Effector CD8-positive, alpha-beta T cell (primary cell): ENCODE results near the gene PUM2.
"Not testable (repeated sequence)": the region's sequence is repeated elsewhere in the genome, so short reads cannot be mapped to it uniquely, and the experiment has no call there.

ENCODE experiments used
- DNase-seq: peaks from one replicate; lab custom pipeline; 2025; lab: John Stamatoyannopoulos, UW

PUM2 gene

GRCh38 chr2:20369366-20369765, 18.7 kb upstream of the PUM2 start:
- no peak for DNase-seq

DNA sequence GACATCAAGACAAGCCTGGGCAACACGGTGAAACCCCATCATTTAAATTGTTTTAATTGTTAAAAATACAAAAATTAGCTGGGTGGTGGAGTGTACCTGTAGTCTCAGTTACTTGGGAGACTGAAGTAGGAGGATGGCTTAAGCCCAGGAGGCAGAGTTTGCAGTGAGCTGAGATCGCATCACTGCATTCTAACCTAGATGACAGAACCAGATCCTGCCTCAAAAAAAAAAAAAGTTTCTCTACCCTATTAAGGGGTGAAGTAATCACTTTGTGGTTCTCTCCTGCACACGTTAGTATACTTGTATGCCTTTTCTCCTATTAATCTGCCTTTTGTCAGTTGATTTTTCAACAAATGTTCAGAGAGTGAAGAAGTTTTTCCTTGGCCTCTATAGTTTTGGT, 18.1 kb upstream of the PUM2 start:
- no peak for DNase-seq

- DNase-seq, result not testable (repeated sequence)
These were observed 17.3 kb upstream of the PUM2 start for GRCh38 chr2:20367929-20368328.

DNA sequence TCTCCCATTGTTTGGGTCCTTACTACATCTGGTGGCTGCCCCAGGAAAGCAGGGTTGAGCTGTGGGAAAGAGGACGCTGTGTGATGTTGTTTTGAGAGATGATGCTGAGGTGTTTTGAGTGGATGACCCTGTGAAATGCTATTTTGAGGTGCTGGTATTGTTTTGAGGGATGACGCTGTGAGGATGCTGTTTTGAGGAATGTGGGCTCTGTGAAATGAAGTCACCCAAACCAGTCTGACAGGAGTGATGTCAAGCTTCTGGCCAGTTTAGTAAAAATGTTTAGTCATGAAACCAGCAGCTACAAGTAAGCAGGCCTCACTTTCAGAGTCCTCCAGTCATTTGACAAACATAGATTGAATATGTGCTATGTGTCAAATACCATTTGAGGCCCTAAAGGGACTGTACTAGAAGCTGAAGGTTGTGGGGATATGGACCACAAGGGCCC, 16.1 kb upstream of the PUM2 start:
- no peak for DNase-seq

GRCh38 chr2:20365249-20365817, 14.7 kb upstream of the PUM2 start:
- DNase-seq, result no peak

DNA sequence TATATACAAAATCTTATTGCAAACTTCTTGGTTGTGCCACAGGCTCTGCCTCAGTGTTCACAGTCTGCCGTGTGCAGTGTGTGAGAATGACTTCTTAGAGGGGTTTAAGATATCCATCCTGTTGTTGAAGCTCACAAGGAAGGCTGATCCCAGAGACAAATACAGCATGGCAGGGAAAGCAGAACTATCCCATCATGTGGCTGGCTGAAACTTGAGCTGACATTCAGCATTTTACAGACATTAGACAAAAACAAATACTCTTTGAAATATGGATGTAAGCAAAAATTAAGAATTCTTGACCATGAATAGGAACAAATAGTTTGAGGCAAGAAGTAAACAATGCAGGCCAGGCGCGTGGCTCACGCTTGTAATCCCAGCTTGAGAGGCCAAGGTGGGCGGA, 12.9 kb upstream of the PUM2 start:
- no peak for DNase-seq

- DNase-seq, result no peak
These were observed 12.2 kb upstream of the PUM2 start for GRCh38 chr2:20362701-20363435.

- no peak for DNase-seq
These were observed 11.2 kb upstream of the PUM2 start for GRCh38 chr2:20361893-20362292.

GRCh38 chr2:20359096-20359495, 8.5 kb upstream of the PUM2 start:
- no peak for DNase-seq

DNA sequence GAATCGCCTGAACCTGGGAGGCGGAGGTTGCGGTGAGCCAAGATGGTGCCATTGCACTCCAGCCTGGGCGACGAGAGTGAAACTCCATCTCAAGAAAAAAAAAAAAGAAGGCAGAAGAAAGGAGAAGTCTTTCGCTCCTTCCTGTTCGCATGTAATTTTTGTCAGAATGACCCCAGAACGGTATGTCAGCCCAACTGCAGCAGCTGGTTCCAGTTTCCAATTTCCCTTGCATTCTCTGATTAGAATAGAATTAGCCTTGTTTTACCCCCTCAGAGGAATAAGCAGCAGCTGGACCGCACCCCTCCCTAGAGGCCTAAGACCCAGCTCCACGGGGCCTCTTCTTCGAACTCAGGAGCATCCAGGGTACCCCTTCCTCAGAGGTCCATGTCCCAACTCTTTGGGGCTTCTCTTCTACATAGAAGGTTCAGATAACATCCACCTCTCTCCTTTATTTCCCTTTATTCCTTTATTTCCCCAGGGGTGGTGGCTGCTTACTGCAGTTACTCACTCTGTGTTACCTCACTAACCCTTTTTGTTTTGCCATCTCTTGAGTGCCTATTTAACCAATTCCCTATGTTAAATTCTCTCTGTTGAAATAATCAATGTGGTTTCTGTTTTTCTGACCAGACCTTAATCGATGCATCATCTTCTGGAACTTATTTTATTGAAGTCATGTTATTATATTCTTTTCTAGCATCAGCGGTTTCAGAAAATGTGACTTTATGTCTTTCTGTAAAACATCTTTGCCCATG, 7.2 kb upstream of the PUM2 start:
- DNase-seq, result no peak

DNA sequence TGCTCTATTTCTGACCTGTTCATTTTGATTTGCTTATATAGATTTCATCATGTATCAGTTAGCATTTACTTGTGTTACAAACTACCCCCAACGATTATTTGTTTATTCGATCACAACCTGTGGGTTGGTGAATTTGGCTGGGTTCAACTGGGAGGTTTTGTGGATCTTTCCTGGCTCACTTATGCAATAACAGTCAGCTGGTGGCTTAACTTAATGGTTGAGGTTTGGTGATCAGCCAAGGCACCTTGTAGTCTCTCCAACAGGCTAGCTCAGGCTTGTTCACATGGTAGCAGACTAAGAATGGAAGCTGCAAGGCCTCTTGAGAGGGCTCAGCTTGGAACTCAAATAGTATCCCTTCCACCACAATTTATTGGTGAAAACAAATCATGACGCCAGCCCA, 5.4 kb upstream of the PUM2 start:
- no peak for DNase-seq

GRCh38 chr2:20355131-20355530, 4.5 kb upstream of the PUM2 start:
- no peak for DNase-seq

GRCh38 chr2:20353241-20353992, 2.8 kb upstream of the PUM2 start:
- no peak for DNase-seq

DNA sequence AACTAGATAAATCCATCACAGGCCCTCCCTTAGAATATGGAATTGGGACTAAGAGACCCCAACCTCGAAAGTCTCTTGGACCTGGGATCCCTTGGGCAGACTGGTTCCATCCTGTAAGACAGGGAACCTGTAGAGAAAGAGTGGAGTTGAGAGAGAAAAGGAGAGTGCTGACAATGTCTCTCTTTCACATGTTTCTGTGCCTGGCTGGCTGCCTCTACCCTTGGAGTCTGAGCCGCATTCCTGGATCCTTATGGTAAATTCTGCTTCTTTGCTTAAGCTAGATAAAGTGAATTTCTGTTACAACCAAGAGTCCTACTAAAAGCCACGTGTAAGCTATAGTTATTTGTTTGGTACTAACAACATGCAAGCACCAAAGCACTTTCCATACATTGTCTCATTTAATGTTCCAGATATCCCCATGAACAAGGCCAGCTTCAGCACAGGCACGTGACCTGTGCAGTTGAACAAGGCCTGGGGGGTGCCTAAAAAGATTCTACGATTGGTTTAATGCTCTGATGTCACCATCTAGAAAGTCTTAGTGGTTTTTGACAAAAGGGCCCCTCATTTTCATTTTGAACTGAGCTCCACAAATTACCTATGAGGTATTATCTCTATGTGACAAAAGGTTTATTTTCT, 2.1 kb upstream of the PUM2 start:
- DNase-seq, result no peak

DNA sequence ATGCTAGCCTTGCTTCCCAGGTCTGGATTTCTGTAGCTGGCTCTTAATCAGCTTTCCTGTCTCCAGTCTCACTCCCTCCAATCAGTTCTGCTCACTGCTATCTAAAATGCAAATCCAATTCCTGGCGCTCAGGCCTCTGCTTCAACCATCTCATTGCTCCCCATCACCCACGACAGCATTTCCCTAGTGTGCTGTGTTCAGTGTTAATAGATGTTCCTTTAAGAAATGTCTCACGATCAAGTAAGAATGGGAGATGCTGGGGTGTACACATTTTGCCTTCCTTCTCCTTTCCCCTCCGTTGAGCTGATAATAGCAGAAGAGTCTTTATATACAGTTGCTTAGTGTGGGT, 1.6 kb upstream of the PUM2 start:
- DNase-seq, result no peak

- no peak for DNase-seq
These were observed 1.0 kb upstream of the PUM2 start for GRCh38 chr2:20351555-20352229.

DNA sequence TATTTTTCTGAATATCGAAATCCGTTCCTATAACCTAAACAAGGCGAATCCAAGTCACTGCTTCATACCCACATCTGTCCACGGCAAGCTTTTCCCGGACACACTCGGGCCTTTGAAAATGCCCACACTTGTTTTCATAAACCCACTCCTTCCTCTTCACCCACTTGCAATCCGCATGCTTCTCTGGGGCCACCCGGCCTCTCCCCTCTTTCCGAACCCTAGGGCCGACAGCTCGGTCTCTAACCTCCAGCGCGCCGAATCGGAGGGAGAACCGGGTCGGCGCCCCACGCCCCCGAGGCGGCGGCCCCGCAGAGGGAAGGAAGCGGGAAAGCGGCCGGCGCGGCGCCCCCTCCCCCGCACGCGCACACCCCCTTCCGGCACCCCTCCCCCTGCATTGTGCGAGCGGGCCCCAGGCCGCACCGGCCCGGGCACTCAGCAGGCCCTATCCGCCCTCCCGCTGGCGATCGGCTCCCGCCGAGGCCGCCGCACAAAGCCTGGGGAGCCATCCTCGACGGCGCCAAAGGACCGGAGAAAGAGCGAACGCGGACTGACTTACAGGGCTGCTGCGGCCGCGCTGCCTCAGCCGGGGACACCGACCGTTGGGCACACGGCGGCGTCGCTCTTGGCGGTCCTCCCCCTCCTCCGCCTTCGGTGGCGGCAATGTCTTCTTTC, 467 bp downstream of the PUM2 start:
- peak; percentile 39 for DNase-seq

DNA sequence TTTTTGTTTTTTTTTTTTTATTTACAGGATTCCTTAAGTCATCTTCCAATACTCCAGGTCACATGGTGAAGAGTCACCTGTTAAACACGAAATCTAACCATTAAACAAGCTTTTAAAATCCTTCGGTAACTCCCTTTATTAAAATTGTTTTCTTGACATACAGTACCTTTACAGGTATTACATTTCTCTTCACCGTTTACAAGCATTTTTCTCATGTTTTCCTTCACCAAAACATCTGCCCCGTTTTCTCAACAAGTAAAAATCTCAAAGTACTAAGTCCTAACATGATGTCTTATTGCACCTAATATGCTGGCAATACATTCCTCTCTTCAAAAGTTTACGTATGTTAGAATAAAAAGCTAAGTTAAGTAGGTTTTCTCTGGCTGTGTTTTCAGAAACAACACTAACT, 1.1 kb downstream of the PUM2 start:
- no peak for DNase-seq

DNA sequence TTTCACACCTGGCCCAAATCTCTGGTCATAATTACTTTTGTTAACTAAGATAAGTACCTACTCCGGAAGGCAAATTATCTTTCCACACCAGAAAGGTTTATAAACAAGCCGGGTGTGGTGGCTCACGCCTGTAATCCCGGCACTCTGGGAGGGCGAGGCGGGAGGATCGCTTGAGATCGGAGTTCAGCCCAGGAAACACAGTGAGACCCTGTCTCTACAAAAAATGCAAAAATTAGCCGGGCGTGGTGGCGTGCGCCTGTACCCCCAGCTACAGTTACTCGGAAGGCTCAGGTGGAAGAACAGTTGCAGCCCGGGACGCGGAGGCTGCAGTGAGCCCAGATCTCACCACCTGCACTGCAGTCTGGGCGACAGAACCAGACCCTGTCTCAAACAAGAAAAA, 2.1 kb downstream of the PUM2 start:
- DNase-seq, result no peak

GRCh38 chr2:20346565-20347381, 3.9 kb downstream of the PUM2 start:
- DNase-seq, result no peak
